GM19328 (cell line): Measurements from ENCODE around the gene JMJD7.

Experiments
- ATAC-seq: cut with Tn5 transposase; IDR thresholded peaks from one replicate; pipeline ENCODE4 v1.9.1; 2021; ENCODE audit warnings: mild to moderate bottlenecking, moderate library complexity; ENCODE audit not compliant: unreplicated experiment

JMJD7 gene

GRCh38 chr15:41827880-41828806, at the start of gene JMJD7:
Gene JMJD7 (plus strand): TSS chr15:41828092. CDS start chr15:41828125, 33 bp downstream.
- peak; percentile 78 for ATAC-seq

- ATAC-seq, result no peak
Observed at GRCh38 chr15:41778521-41778920, 49.4 kb upstream of the JMJD7 start.

GRCh38 chr15:41779662-41780157, 48.2 kb upstream of the JMJD7 start:
- no peak for ATAC-seq

GRCh38 chr15:41780266-41780665, 47.6 kb upstream of the JMJD7 start:
- no peak for ATAC-seq

- ATAC-seq, result no peak
Observed at GRCh38 chr15:41780727-41781126, 47.2 kb upstream of the JMJD7 start.

- ATAC-seq, result no peak
Observed at GRCh38 chr15:41782371-41783282, 45.3 kb upstream of the JMJD7 start.

GRCh38 chr15:41783296-41783695, 44.6 kb upstream of the JMJD7 start:
- no peak for ATAC-seq

GRCh38 chr15:41788262-41788661, 39.6 kb upstream of the JMJD7 start:
- ATAC-seq, result no peak

- no peak for ATAC-seq
Observed at GRCh38 chr15:41789236-41789635, 38.7 kb upstream of the JMJD7 start.

- ATAC-seq, result no peak
Observed at GRCh38 chr15:41789662-41790061, 38.2 kb upstream of the JMJD7 start.

GRCh38 chr15:41790169-41790568, 37.7 kb upstream of the JMJD7 start:
- ATAC-seq, result no peak

- no peak for ATAC-seq
Observed at GRCh38 chr15:41790756-41791546, 36.9 kb upstream of the JMJD7 start.

- ATAC-seq, result no peak
Observed at GRCh38 chr15:41791547-41791937, 36.4 kb upstream of the JMJD7 start.

GRCh38 chr15:41792000-41792637, 35.8 kb upstream of the JMJD7 start:
- ATAC-seq, result no peak

- no peak for ATAC-seq
Observed at GRCh38 chr15:41794081-41794480, 33.8 kb upstream of the JMJD7 start.

GRCh38 chr15:41795996-41796856, 31.7 kb upstream of the JMJD7 start:
- ATAC-seq, result no peak

- no peak for ATAC-seq
Observed at GRCh38 chr15:41797201-41797944, 30.5 kb upstream of the JMJD7 start.
